NCI-H2081 (cell line): Measurements from ENCODE around the gene RPL13.
"Not testable (repeated sequence)": the region's sequence is repeated elsewhere in the genome, so short reads cannot be mapped to it uniquely, and the experiment has no call there.

Experiments used
- DNase-seq, 2 experiments: peaks; one replicate each; lab custom pipeline; 2025; lab: John Stamatoyannopoulos, UW

The RPL13 gene

GRCh38 chr16:89563639-89564392 lies 3.3 kb downstream of the RPL13 start:
- DNase-seq = no peak

GRCh38 chr16:89564476-89565255 lies 4.2 kb downstream of the RPL13 start:
- DNase-seq = no peak

- DNase-seq = no peak
Observed at GRCh38 chr16:89565256-89565505, 4.7 kb downstream of the RPL13 start.

GRCh38 chr16:89565506-89566372 lies 5.3 kb downstream of the RPL13 start:
- DNase-seq = peak; percentile 9 to 10

DNA sequence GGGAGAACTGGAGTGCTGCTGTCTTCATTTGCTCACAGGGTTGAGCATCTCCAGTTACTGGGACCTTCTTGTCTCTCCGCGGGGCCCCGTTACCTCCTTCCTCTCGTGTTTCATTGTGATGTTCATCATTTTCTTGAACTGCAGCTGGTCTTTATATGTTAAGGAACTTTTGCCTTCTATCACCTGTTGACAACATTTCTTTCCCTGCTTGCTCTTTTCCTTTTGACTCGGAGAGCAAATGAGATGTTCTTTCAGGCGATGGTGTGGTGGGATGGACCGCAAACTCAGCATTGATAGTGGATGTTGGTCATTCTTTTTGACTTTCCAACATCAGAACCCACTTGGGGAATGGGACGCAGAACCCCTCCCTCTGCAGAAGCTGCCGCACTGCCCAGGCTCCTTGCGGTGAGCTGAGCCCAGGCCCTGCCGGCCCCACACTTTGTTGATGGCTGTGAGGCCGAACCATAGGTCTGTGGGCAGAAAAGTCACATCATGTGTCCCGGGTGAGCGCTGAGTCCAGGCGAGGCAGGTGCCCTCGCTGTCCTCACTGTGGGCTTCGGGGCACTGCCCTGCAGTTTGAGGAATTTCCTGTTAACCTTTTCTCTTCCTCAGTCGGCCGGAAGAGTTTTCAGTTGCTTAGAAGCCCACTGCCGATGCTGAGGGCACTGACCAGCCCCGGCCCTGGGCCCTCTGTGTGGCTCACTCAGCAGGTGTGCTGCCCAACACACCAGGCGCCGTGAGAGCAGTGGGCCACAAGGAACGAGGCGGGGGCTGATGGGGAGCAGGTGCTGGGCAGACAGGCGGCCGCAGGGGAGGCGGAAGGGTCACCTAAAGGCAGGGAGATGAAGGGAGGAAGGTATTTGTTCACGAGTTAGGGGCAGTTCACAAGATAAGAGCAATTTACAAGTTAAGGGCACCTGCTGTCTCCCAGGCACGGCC lies 7.4 kb downstream of the RPL13 start:
- no peak for DNase-seq

GRCh38 chr16:89569506-89570341 lies 9.2 kb downstream of the RPL13 start:
- DNase-seq = no peak

- no peak for DNase-seq
Observed at GRCh38 chr16:89570342-89570923, 10.0 kb downstream of the RPL13 start.

DNA sequence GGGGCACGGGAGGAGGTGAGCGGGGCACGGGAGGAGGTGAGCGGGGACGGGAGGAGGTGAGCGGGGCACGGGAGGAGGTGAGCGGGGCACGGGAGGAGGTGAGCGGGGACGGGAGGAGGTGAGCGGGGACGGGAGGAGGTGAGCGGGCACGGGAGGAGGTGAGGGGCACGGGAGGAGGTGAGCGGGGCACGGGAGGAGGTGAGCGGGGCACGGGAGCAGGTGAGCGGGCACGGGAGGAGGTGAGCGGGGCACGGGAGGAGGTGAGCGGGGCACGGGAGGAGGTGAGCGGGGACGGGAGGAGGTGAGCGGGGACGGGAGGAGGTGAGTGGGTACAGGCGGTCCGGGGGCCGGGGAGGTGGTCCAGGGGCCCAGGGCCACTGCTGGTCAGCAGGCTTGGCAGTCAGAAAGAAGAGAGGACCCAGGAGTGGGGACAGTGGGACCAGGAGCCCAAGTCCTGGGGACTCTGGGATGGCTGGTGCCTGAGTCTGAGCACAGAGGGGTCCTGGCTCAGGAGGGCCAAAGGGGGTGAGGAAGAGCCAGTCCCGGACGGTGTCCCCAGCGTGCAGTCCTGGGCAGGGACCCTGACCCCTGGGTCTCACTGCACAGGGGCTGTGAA lies 10.6 kb downstream of the RPL13 start:
- not testable (repeated sequence) for DNase-seq

GRCh38 chr16:89571636-89572035 lies 11.2 kb downstream of the RPL13 start:
- DNase-seq = no peak

DNA sequence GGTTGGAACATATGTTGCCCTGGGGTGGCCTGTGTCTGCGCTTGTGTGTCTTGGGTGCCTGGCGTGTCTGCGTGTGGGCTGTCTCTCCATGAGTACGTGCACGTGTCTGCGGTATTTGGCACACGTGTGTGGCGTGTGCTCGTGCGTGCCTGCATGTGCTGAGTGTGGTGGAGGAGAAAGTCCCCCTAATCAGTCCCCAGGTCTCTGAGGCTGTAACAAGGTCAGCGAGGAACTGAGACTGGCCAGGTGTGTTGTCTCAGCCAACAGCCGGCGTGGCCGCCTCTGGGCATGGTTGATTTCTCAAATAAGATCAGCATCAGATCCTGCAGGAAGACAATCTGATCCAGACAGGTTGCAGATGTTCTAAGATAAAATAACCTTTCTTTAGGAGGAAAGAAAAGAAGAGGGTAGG lies 11.6 kb downstream of the RPL13 start:
- no peak for DNase-seq

DNA sequence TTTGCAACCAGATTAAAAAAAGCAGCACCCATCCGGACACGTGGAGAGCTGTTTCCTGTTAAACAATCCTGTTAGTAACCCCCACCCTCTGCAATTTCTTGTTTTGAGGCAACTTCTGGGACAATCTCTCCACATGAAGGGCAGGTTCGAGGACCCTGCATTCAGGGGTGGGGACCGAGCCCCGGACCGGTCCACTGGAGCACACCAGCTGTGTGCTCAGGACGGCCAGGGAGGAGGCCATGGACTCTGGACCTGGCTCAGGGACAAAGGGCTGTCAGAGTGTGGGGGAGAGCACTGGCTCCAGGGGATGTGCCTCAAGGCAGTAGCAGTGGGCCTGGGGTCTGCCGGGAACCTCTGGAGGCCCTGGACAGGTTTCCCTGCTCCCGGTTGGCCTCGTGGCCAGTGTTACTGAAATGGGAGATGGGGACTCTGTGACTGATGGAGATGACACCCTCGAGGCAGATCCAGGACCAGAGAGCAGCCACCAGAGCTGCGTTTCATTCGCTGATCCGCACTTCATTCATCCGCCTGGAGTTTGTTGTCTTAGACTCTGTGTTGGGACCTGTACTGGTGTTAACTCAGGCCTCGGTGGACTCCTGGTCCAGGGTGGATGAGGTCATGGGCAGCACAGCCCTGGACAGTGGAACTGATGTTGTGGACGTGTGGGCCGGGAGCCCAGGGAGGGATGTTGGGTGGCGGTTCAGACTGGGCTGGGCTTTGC lies 12.2 kb downstream of the RPL13 start:
- DNase-seq = no peak

- DNase-seq = no peak
Observed at GRCh38 chr16:89573826-89574680, 13.6 kb downstream of the RPL13 start.

DNA sequence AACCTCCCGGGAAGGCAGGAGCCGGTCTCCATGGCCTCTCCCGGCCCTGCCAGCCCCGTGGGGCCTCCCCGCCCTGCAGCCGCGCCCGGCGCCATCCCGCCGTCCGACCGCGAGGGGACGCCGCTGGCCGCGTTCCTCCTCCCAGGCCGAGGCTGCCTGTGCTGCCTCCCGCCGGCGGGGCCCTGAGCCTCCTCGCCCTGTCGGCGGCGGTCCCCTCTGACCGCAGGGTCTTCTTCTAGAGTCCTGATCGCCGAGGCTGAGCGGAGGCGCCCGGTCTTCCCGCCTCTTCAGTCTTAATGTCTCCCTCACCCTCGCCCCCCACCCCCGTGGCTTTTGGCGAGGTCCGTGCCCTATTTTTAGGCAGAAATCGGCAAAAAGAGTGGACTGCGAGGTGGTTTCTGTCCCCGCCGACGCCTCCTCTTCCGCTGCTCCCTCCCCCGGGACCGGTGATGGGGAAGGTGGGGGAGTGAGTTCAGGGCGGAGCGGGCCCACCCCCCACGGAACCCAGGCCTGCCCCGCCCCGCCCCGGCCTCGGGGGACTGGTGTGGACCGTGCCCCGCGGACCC lies 14.3 kb downstream of the RPL13 start:
- DNase-seq = peak in 1 of 2 experiments; percentile 23

DNA sequence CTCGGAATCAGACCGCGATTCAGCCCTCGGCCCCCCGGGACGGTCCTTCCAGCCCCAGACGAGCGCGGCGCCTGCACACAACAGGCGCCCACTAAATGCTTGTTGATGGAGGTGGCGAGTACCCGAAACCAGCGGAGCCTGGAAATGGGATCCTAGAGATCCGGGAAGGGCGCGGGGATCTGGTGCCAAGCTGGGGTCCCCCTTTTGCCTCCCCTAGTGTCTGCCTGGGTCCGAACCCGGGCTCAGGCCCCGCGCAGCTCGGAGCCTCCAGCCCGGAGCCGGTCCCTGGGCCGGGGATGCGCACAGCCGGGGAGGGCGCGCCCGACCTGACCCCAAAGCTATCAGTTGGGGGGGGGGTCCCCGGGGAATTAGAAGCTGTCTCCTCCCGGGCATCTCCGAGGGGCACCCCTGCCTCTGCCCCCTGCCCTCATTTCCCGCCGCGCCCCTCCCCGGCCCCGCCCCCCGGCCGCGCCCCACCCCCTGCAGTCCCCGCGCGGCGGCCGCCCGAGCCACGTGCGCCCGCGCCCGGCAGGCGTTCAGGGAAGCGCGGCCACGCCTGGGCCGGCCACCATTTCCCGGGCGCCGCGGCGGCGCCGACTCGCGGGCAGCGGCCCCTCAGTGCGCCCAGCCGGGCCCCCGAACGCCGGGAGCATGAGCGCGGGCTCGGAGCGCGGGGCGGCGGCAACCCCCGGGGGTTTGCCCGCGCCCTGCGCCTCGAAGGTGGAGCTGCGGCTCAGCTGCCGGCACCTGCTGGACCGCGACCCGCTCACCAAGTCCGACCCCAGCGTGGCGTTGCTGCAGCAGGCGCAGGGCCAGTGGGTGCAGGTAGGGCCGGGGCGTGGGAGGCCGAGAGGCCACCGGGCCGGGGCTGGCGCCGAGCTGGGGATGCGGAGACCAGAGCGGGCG lies 15.0 kb downstream of the RPL13 start, which contains the start of gene CPNE7:
TSS of gene CPNE7 (plus strand) at position 512 of the 906 bp plus-strand sequence. CDS start at position 652, 140 bp downstream.
- peak; percentile 9 to 29 for DNase-seq

DNA sequence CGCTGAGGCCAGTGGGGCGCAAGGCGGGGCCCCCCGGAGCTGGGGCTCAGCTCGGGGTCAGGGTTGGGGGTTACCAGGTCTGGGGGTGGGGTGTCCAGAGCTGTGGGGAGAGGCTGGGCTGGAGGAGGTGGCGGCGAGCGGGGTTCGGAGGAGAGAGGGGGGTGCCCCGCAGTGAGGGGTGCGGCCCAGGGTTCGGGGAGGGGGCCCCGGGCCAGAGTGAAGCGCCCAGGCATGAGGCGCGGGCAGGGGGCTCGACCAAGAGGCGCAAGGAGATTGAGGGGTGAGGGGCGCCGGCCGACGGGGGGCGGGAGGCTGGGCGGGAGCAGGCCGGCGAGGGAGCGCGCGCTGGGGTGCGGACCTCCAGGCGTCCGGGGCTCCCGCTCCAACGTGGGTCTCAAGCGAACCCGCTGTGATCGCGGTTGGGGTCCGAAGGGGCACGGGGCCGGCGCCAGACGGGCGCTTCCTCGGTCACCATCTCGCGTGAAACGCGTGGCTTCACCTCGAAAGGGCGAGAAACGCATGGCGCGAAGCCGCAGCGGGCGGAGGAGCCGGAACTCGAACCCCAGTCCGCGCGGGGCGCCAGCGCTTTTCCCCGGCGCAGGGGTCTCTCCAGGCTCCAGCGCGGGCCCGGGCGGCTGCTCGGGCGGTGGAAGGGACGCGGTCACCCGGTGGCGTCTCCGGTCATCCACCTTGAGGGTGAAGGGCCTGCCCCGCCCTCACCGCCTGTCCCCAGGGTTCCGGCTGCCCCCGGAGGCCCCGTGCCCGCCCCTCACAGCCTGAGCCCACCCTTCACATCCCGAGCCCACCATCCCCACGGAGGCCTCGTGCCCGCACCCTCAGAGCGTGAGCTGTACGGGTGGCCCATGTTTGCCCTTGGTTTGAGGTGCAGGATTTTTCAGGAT lies 15.9 kb downstream of the RPL13 start:
- DNase-seq = no peak
